Measurements from ENCODE around the gene C15orf61.
A peak's percentile ranks its signal among the peaks of the same experiment; 100 is the strongest.

The C15orf61 gene

DNA sequence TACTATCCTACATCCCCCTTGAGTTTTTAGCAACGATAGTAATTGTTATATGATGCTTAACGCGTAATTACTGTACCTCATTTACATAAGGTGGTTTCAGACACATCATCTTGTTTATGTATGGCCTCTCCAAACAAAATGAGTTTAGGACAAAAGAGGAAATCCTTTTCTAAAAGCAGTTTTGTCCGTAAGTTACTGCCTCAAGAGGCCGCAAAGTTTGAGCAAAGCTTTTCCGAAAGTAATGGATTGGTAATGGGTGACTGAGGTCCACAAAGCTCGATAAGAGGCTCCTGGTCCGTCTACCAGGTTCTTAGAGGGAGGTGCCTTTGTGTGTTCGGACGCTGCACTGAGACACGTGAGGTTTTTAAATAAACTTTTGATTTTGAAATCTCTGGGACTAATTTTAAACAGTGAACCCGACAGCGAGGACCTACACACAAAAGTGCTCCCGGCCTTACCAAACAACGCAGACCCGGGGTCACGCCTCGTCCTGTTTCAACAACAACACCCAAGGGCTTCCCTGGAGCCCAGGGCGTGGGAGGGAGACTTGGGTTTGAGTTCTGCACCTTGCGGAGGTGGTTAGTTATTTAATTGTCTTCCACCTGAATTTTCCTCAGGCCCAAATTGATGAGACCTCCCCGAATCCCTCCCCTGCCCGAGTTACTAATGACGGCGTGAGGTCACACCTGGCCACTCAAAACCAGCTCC is 456 bp upstream of the C15orf61 start:
- Mint-ChIP-seq H3K4me1 (peaks cover 30% of the 10 kb centered on the region), H3K4me3 (peak overlapping the region; percentile 76), H3K27ac (peak overlapping the region; percentile 48), H3K9me3 (peaks cover 9% of the 10 kb centered on the region), H3K36me3 (ENCODE audit: low read depth) (peaks cover 21% of the 10 kb centered on the region), H3K27me3 (ENCODE audit: low read depth, poor library complexity) (no peaks in the 10 kb centered on the region)
- TF ChIP-seq CTCF (IDR thresholded peaks at IDR 0.05): no peak
- DNase-seq: no peak

- no peaks in the 10 kb centered on the region for H3K27me3 Mint-ChIP-seq (ENCODE audit: low read depth, poor library complexity)
- H3K27ac Mint-ChIP-seq: peak overlapping the region; percentile 85
- peaks cover 30% of the 10 kb centered on the region for H3K4me1 Mint-ChIP-seq
- H3K36me3 Mint-ChIP-seq (ENCODE audit: low read depth): peaks cover 32% of the 10 kb centered on the region
- no peak for TF ChIP-seq CTCF (IDR thresholded peaks at IDR 0.05)
- H3K9me3 Mint-ChIP-seq: peaks cover 9% of the 10 kb centered on the region
- DNase-seq: no peak
- peak overlapping the region; percentile 90 for H3K4me3 Mint-ChIP-seq
Observed at GRCh38 chr15:67521783-67522568, 1.0 kb downstream of the C15orf61 start.

DNA sequence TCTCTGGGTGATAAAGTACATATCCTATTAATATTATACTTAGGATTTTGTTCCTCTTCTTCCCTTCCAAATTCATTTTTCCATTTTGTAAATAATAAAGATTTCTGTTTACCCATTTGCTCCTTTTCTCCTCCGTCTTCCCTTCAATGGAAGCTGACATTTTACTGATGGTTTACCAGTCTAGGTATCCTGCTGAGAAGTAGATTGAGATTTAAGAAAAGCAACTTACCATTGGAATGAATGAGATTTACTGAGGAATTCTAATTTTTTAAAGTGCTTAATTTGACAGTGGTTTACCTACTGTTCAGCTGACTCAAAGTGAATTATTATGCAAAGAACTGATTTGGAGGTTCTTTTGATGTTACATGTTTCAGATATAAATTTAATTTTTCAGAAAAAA is 2.4 kb downstream of the C15orf61 start:
- Mint-ChIP-seq H3K9me3 (peaks cover 5% of the 10 kb centered on the region), H3K36me3 (ENCODE audit: low read depth) (peaks cover 30% of the 10 kb centered on the region), H3K4me1 (peaks cover 42% of the 10 kb centered on the region), H3K4me3 (peak overlapping the region; percentile 90), H3K27me3 (ENCODE audit: low read depth, poor library complexity) (no peaks in the 10 kb centered on the region), H3K27ac (no peak overlapping the region)
- DNase-seq: no peak
- no peak for TF ChIP-seq CTCF (IDR thresholded peaks at IDR 0.05)

DNA sequence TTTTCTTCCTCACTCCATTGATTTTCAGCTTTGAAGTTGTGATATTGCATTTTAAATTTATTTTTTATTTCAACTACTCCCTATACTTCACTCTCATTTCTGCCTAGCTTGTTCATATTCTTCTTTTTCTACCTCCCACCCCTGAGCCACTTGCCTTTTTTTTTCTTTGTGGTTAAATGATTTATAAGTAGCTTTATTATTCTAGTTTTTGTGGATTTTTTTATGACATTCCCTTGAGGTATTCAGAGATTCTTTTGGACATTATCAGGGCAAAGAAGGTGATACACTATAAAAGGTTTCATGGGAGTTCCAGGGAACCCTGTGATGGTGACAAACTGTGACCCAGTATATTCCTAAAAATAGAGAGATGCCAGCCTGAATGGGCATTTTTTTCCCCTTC is 3.3 kb downstream of the C15orf61 start:
- H3K4me1 Mint-ChIP-seq: peaks cover 51% of the 10 kb centered on the region
- no peaks in the 10 kb centered on the region for H3K27me3 Mint-ChIP-seq (ENCODE audit: low read depth, poor library complexity)
- no peaks in the 10 kb centered on the region for H3K9me3 Mint-ChIP-seq

GRCh38 chr15:67528513-67528912 is 7.6 kb downstream of the C15orf61 start:
- H3K4me3 Mint-ChIP-seq: peak overlapping the region; percentile 58
- no peak overlapping the region for H3K27ac Mint-ChIP-seq
- no peak for DNase-seq
- H3K9me3 Mint-ChIP-seq: no peaks in the 10 kb centered on the region
- TF ChIP-seq CTCF (IDR thresholded peaks at IDR 0.05): no peak
- peaks cover 2% of the 10 kb centered on the region for H3K27me3 Mint-ChIP-seq (ENCODE audit: low read depth, poor library complexity)
- H3K36me3 Mint-ChIP-seq (ENCODE audit: low read depth): peaks cover 33% of the 10 kb centered on the region
- H3K4me1 Mint-ChIP-seq: peaks cover 32% of the 10 kb centered on the region

More for the DNA sequence above, 3.3 kb downstream of the C15orf61 start:
- no peak for DNase-seq
- no peak overlapping the region for H3K27ac Mint-ChIP-seq
- H3K36me3 Mint-ChIP-seq (ENCODE audit: low read depth): peaks cover 27% of the 10 kb centered on the region
- no peak for TF ChIP-seq CTCF (IDR thresholded peaks at IDR 0.05)
- peak overlapping the region; percentile 52 for H3K4me3 Mint-ChIP-seq
